ENCODE measurements around the gene PPP1R14B.

The PPP1R14B gene

GRCh38 chr11:64275841-64276240 lies 29.1 kb upstream of the PPP1R14B start:
- H3K36me3 ChIP-seq (ENCODE audit: control insufficient read depth, low read depth, low read length) = peaks cover 3% of the 10 kb centered on the region
- H3K27ac ChIP-seq (ENCODE audit: low read length) = no peak overlapping the region
- no peaks in the 10 kb centered on the region for H3K4me1 ChIP-seq (ENCODE audit: control insufficient read depth, low read depth, low read length)
- no peaks in the 10 kb centered on the region for H3K27me3 ChIP-seq (ENCODE audit: control insufficient read depth, insufficient read depth, low read length)
- no peak overlapping the region for H3K4me3 ChIP-seq (ENCODE audit: low read length)
- no peaks in the 10 kb centered on the region for H3K9me3 ChIP-seq (ENCODE audit: control insufficient read depth, low read depth, low read length)
- H3K9ac ChIP-seq (ENCODE audit: low read length) = no peak overlapping the region

DNA sequence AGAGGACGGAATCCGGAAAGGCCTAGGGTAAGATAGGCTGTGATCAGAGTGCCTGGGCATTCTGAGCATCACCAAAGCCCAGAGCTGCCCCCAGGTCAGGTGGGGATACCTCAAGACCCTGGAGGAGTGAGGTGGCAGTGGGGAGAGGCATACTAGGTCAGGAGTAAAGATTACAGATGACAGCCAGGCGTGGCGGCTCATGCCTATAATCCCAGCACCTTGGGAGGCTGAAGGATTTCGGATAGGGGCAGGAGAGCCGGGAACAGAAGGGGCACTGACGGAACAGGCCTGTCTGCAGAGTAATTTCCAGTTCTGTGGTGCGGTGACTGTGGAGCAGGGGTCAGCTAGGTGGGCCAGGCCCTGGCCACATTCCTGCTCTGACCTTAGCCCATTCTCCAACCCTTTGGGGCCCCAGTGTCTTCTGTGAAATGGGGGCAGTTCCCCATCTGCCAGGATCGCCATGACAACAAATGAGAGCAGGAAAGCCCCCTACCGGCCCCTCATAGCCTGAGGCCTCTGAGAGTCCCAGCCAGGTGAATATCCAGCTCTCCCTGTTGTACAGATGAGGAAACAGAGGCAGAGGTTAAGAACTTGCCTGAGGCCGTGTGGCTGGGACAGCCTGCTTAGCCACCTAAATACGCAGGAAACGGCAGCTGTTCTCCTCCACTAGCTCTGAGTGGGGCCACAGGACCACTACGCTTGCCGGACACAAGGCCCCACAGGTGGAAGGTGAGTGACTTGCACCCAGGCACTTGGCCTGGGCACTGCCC lies 28.5 kb upstream of the PPP1R14B start:
- no peaks in the 10 kb centered on the region for H3K4me1 ChIP-seq (ENCODE audit: control insufficient read depth, low read depth, low read length)
- H3K27ac ChIP-seq (ENCODE audit: low read length) = no peak overlapping the region
- no peak overlapping the region for H3K4me3 ChIP-seq (ENCODE audit: low read length)
- H3K9me3 ChIP-seq (ENCODE audit: control insufficient read depth, low read depth, low read length) = no peaks in the 10 kb centered on the region
- peaks cover 3% of the 10 kb centered on the region for H3K36me3 ChIP-seq (ENCODE audit: control insufficient read depth, low read depth, low read length)
- H3K27me3 ChIP-seq (ENCODE audit: control insufficient read depth, insufficient read depth, low read length) = no peaks in the 10 kb centered on the region
- H3K9ac ChIP-seq (ENCODE audit: low read length) = no peak overlapping the region

DNA sequence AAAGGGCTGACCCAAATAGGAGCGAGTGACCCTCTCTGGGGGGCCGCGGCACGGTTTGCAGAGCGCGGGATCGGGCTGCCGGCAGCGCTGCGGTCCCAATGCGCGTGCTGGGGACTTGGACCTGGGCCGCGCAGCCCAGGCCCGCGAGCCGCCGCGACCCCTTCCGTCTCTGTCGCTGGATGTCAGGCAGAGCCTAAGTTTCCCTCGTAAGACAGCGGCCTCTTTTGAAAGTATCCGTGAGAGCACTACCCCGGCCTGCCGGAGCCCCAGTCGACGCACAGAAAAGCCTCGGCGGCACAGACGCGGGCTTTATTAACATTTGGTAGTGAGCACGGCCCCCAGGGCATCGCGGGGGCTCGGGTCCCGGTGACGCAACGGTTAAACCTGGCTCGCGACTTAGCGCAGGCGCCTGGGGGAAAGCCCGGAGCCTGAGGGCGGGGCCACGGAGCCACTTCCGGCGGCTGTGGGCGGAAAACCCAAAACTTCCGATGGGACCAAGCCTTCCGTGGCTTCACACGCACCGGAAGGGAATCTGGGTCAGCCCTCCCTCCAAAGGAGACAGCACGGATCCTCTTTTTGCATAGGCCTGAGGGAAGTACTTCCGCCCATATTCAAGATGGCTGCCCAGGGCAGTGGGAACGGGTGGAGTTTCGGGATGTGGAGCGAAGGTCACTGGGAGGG lies 22.9 kb upstream of the PPP1R14B start:
- H3K36me3 ChIP-seq (ENCODE audit: control insufficient read depth, low read depth, low read length) = peaks cover 13% of the 10 kb centered on the region
- H3K9ac ChIP-seq (ENCODE audit: low read length) = peak overlapping the region; percentile 69
- no peaks in the 10 kb centered on the region for H3K27me3 ChIP-seq (ENCODE audit: control insufficient read depth, insufficient read depth, low read length)
- H3K27ac ChIP-seq (ENCODE audit: low read length) = peak overlapping the region; percentile 53
- H3K4me3 ChIP-seq (ENCODE audit: low read length) = peak overlapping the region; percentile 76
- peaks cover 6% of the 10 kb centered on the region for H3K4me1 ChIP-seq (ENCODE audit: control insufficient read depth, low read depth, low read length)
- H3K9me3 ChIP-seq (ENCODE audit: control insufficient read depth, low read depth, low read length) = no peaks in the 10 kb centered on the region

GRCh38 chr11:64268893-64269539 lies 22.3 kb upstream of the PPP1R14B start:
- Histone ChIP-seq H3K4me1 (ENCODE audit: control insufficient read depth, low read depth, low read length) (peaks cover 6% of the 10 kb centered on the region), H3K36me3 (ENCODE audit: control insufficient read depth, low read depth, low read length) (peaks cover 15% of the 10 kb centered on the region), H3K27ac (ENCODE audit: low read length) (no peak overlapping the region), H3K4me3 (ENCODE audit: low read length) (peak overlapping the region; percentile 76), H3K27me3 (ENCODE audit: control insufficient read depth, insufficient read depth, low read length) (no peaks in the 10 kb centered on the region), H3K9me3 (ENCODE audit: control insufficient read depth, low read depth, low read length) (no peaks in the 10 kb centered on the region), H3K9ac (ENCODE audit: low read length) (peak overlapping the region; percentile 69)

- Histone ChIP-seq H3K27ac (ENCODE audit: low read length) (no peak overlapping the region), H3K9me3 (ENCODE audit: control insufficient read depth, low read depth, low read length) (no peaks in the 10 kb centered on the region), H3K27me3 (ENCODE audit: control insufficient read depth, insufficient read depth, low read length) (no peaks in the 10 kb centered on the region), H3K9ac (ENCODE audit: low read length) (peak overlapping the region; percentile 69), H3K4me1 (ENCODE audit: control insufficient read depth, low read depth, low read length) (peaks cover 7% of the 10 kb centered on the region), H3K36me3 (ENCODE audit: control insufficient read depth, low read depth, low read length) (peaks cover 17% of the 10 kb centered on the region), H3K4me3 (ENCODE audit: low read length) (peak overlapping the region; percentile 76)
Measured at GRCh38 chr11:64268025-64268892, 21.5 kb upstream of the PPP1R14B start.

DNA sequence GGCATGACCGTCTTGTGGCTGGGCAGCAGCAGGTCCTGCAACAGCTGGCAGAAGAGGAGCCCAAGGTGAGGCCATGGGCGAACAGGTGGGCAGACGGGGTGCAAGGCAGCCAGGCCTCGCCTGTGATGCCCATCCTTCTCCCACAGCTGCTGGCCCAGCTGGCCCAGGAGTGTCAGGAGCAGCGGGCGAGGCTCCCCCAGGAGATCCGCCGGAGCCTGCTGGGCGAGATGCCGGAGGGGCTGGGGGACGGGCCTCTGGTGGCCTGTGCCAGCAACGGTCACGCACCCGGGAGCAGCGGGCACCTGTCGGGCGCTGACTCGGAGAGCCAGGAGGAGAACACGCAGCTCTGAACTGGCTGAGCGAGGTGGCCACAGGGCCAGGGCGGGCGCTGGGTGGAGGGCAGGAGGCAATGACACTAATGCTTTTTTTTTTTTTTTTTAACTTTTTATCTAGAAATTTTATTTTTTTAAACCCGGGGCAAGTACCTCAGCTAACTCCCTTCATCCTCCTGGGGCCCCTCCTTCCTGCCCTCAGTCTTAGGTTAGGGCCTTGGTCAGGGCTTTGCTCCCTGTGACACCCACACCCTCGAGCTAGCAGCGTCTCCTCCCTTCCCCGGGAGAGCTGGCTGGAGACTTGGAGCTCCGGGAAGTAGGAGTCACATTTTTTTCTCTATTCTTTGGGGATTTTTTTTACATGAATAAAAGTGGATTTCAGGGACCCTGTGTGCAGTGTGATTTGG lies 20.6 kb upstream of the PPP1R14B start:
- Histone ChIP-seq H3K9me3 (ENCODE audit: control insufficient read depth, low read depth, low read length) (no peaks in the 10 kb centered on the region), H3K9ac (ENCODE audit: low read length) (no peak overlapping the region), H3K4me1 (ENCODE audit: control insufficient read depth, low read depth, low read length) (peaks cover 8% of the 10 kb centered on the region), H3K36me3 (ENCODE audit: control insufficient read depth, low read depth, low read length) (peaks cover 26% of the 10 kb centered on the region), H3K27ac (ENCODE audit: low read length) (no peak overlapping the region), H3K27me3 (ENCODE audit: control insufficient read depth, insufficient read depth, low read length) (no peaks in the 10 kb centered on the region), H3K4me3 (ENCODE audit: low read length) (no peak overlapping the region)

- no peak overlapping the region for H3K27ac ChIP-seq (ENCODE audit: low read length)
- H3K4me1 ChIP-seq (ENCODE audit: control insufficient read depth, low read depth, low read length) = peaks cover 8% of the 10 kb centered on the region
- H3K27me3 ChIP-seq (ENCODE audit: control insufficient read depth, insufficient read depth, low read length) = no peaks in the 10 kb centered on the region
- H3K9ac ChIP-seq (ENCODE audit: low read length) = no peak overlapping the region
- H3K4me3 ChIP-seq (ENCODE audit: low read length) = no peak overlapping the region
- H3K9me3 ChIP-seq (ENCODE audit: control insufficient read depth, low read depth, low read length) = no peaks in the 10 kb centered on the region
- peaks cover 33% of the 10 kb centered on the region for H3K36me3 ChIP-seq (ENCODE audit: control insufficient read depth, low read depth, low read length)
Measured at GRCh38 chr11:64266339-64266738, 19.6 kb upstream of the PPP1R14B start.

GRCh38 chr11:64265176-64266160 lies 18.7 kb upstream of the PPP1R14B start:
- H3K9me3 ChIP-seq (ENCODE audit: control insufficient read depth, low read depth, low read length) = no peaks in the 10 kb centered on the region
- H3K4me1 ChIP-seq (ENCODE audit: control insufficient read depth, low read depth, low read length) = peaks cover 8% of the 10 kb centered on the region
- H3K36me3 ChIP-seq (ENCODE audit: control insufficient read depth, low read depth, low read length) = peaks cover 37% of the 10 kb centered on the region
- H3K27ac ChIP-seq (ENCODE audit: low read length) = no peak overlapping the region
- no peak overlapping the region for H3K9ac ChIP-seq (ENCODE audit: low read length)
- no peaks in the 10 kb centered on the region for H3K27me3 ChIP-seq (ENCODE audit: control insufficient read depth, insufficient read depth, low read length)
- H3K4me3 ChIP-seq (ENCODE audit: low read length) = no peak overlapping the region

DNA sequence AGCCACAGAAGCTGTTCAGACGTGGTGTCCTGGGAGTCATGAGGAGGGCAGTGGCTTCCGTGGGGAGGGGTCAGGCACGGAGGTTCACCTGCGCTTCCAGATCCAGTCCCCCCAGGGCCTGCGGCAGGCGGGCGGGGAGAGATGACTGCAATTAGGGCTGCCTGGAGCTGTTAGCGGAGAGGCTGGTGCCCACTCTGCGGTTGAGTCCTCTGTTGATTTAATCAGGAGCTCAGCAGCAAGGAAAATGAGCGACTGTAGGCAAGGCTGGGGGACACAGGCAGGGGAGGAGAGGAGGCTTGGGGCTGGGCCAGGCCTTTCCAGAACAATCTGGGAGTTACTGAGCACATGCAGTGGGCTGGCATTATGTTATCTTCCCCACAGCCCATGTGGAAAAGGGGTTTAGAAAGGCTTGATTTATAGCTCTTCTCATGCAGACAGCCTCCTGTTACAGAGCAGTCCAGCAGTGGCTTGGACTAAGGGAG lies 17.7 kb upstream of the PPP1R14B start:
- no peaks in the 10 kb centered on the region for H3K27me3 ChIP-seq (ENCODE audit: control insufficient read depth, insufficient read depth, low read length)
- H3K4me3 ChIP-seq (ENCODE audit: low read length) = no peak overlapping the region
- no peak overlapping the region for H3K27ac ChIP-seq (ENCODE audit: low read length)
- H3K9ac ChIP-seq (ENCODE audit: low read length) = no peak overlapping the region
- H3K36me3 ChIP-seq (ENCODE audit: control insufficient read depth, low read depth, low read length) = peaks cover 46% of the 10 kb centered on the region
- H3K4me1 ChIP-seq (ENCODE audit: control insufficient read depth, low read depth, low read length) = peaks cover 8% of the 10 kb centered on the region
- H3K9me3 ChIP-seq (ENCODE audit: control insufficient read depth, low read depth, low read length) = no peaks in the 10 kb centered on the region

DNA sequence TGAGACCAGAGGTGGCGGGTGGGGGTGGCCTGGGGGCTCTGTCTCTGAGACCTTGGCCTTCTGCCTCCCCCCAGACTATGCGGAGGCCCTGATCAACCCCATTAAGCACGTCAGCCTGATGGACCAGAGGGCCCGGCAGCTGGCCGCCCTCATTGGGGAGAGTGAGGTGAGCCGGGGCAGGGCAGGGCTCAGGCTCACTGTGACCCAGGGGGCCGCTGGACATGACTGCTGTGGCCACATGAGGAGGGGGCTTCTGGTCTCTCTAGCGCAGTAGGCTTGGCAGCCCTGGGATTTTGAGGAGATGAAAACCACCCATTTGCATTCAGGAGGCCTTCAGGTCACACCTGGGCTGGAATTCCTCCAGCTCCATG lies 17.2 kb upstream of the PPP1R14B start:
- Histone ChIP-seq H3K27me3 (ENCODE audit: control insufficient read depth, insufficient read depth, low read length) (no peaks in the 10 kb centered on the region), H3K4me3 (ENCODE audit: low read length) (no peak overlapping the region), H3K27ac (ENCODE audit: low read length) (no peak overlapping the region), H3K9me3 (ENCODE audit: control insufficient read depth, low read depth, low read length) (no peaks in the 10 kb centered on the region), H3K9ac (ENCODE audit: low read length) (no peak overlapping the region), H3K36me3 (ENCODE audit: control insufficient read depth, low read depth, low read length) (peaks cover 49% of the 10 kb centered on the region), H3K4me1 (ENCODE audit: control insufficient read depth, low read depth, low read length) (peaks cover 8% of the 10 kb centered on the region)

All from iPS-18a (cell line).